CD4-positive, alpha-beta T cell treated with Interleukin-21 for 1 hour (primary cell): ENCODE results near the gene DGCR6L.
"Not testable (repeated sequence)": the region's sequence is repeated elsewhere in the genome, so short reads cannot be mapped to it uniquely, and the experiment has no call there.

ENCODE experiments used
- DNase-seq: peaks from one replicate; pipeline ENCODE4 v3.0.0-alpha.2; 2020

The DGCR6L gene

GRCh38 chr22:20308806-20309650 is 10.8 kb downstream of the DGCR6L start:
- not testable (repeated sequence) for DNase-seq

GRCh38 chr22:20307448-20308447 is 12.1 kb downstream of the DGCR6L start:
- not testable (repeated sequence) for DNase-seq

- DNase-seq, result not testable (repeated sequence)
These were observed 13.0 kb downstream of the DGCR6L start for GRCh38 chr22:20306646-20307447.

- no peak for DNase-seq
These were observed 13.8 kb downstream of the DGCR6L start for GRCh38 chr22:20305894-20306645.

- not testable (repeated sequence) for DNase-seq
These were observed 14.5 kb downstream of the DGCR6L start for GRCh38 chr22:20305230-20305893.

- no peak for DNase-seq
These were observed 15.2 kb downstream of the DGCR6L start for GRCh38 chr22:20304646-20305045.

GRCh38 chr22:20303229-20303534 is 16.7 kb downstream of the DGCR6L start:
- DNase-seq, result not testable (repeated sequence)

- DNase-seq, result no peak
These were observed 17.2 kb downstream of the DGCR6L start for GRCh38 chr22:20302438-20303228.

GRCh38 chr22:20299746-20300136 is 20.1 kb downstream of the DGCR6L start:
- no peak for DNase-seq

GRCh38 chr22:20298803-20299745 is 20.8 kb downstream of the DGCR6L start:
- peak; percentile 95 for DNase-seq

GRCh38 chr22:20298110-20298802 is 21.6 kb downstream of the DGCR6L start:
- no peak for DNase-seq

GRCh38 chr22:20297414-20298109 is 22.3 kb downstream of the DGCR6L start:
- no peak for DNase-seq

GRCh38 chr22:20296598-20296997 is 23.3 kb downstream of the DGCR6L start:
- no peak for DNase-seq

- no peak for DNase-seq
These were observed 24.4 kb downstream of the DGCR6L start for GRCh38 chr22:20295262-20296064.

GRCh38 chr22:20292673-20293232 is 27.1 kb downstream of the DGCR6L start:
- no peak for DNase-seq

- DNase-seq, result no peak
These were observed 27.8 kb downstream of the DGCR6L start for GRCh38 chr22:20292108-20292507.

- no peak for DNase-seq
These were observed 28.2 kb downstream of the DGCR6L start for GRCh38 chr22:20291604-20292063.
